H1 (cell line): ENCODE measurements around the gene SMYD3. TPM values are rescaled to one million over a fixed set of nuclear protein-coding genes. Genes with fewer than 3 reads are reported as not detected.

ENCODE experiments used
- CHD7 ChIP-seq: fragments of 300-600 bp; sonication (generic); IDR thresholded peaks from 2 replicates; pipeline ENCODE4 v1.7.1; 2012; ENCODE audit warnings: low read length, moderate library complexity, mild to moderate bottlenecking, inconsistent platforms; ENCODE audit not compliant: insufficient replicate concordance
- EZH2 ChIP-seq: fragments of 200-600 bp; sonication (generic); IDR thresholded peaks from 2 replicates; pipeline ENCODE4 v1.7.1; 2012; ENCODE audit warnings: low read depth, mild to moderate bottlenecking, moderate library complexity, low read length, inconsistent platforms; ENCODE audit not compliant: severe bottlenecking
- KDM4A ChIP-seq: IDR thresholded peaks from one replicate; pipeline ENCODE4 v1.7.1; 2012; ENCODE audit warnings: low read depth, mild to moderate bottlenecking, moderate library complexity, low read length, inconsistent platforms; ENCODE audit not compliant: severe bottlenecking
- KDM5A ChIP-seq: fragments of 200-600 bp; IDR thresholded peaks from 2 replicates; pipeline ENCODE4 v1.7.1; 2012; ENCODE audit warnings: mild to moderate bottlenecking, low read length, inconsistent platforms, mixed read lengths
- MAX ChIP-seq: IDR thresholded peaks from 2 replicates; pipeline ENCODE4 v1.6.1; 2012; ENCODE audit warnings: inconsistent platforms
- NRF1 ChIP-seq: IDR thresholded peaks from 2 replicates; pipeline ENCODE4 v1.6.1; 2011; ENCODE audit warnings: mild to moderate bottlenecking, low read depth, low read length, improper control_type of control experiment
- RNF2 ChIP-seq: fragments of 200-900, 300-1000 bp; sonication (generic); IDR thresholded peaks from 2 replicates; pipeline ENCODE4 v1.7.1; 2016; ENCODE audit warnings: borderline replicate concordance, low read depth, mild to moderate bottlenecking, antibody characterized with exemption, low read length; ENCODE audit not compliant: poor library complexity, severe bottlenecking; ENCODE audit errors: missing control alignments
- TBP ChIP-seq: IDR thresholded peaks from 2 replicates; pipeline ENCODE4 v1.6.1; 2011; ENCODE audit warnings: low read depth, low read length, improper control_type of control experiment
- polyA plus RNA-seq, 7 experiments: library from polyadenylated mRNA; depleted of rRNA in 3 of 7; stranded (reverse) in 5 of 7; unstranded in 2 of 7; fragments of >200 nt in 5 of 7; fragments of 200-250 nt in 2 of 7; gene quantifications; 1 replicate in 5 of 7; 2 replicates in 1 of 7; 4 replicates in 1 of 7; pipeline versions ENCODE4 v1.2.1 to v1.2.3, GENCODE V29; 2011 to 2013; ENCODE audit warnings: missing spikeins in 2 of 7, mixed read lengths in 2 of 7
- total RNA-seq: library from RNA; stranded (reverse); fragmentation: NEBNext Ultra II Directional; extraction: Animal tissue kit (Norgen Biotek cat#: 25700); gene quantifications from 2 replicates; pipeline ENCODE4 v1.2.1, GENCODE V29; 2021
- TF ChIP-seq, protein P1 (sequence below): IDR thresholded peaks from 2 replicates; pipeline ENCODE4 v1.6.1; 2012; ENCODE audit warnings: low read length, inconsistent platforms

The SMYD3 gene
- total and polyA plus RNA-seq, 2 of the 8 experiments (the other 6 are each of a cell fraction or from before 2014, with no cell fraction given): 17.3 to 25.4 TPM

DNA sequence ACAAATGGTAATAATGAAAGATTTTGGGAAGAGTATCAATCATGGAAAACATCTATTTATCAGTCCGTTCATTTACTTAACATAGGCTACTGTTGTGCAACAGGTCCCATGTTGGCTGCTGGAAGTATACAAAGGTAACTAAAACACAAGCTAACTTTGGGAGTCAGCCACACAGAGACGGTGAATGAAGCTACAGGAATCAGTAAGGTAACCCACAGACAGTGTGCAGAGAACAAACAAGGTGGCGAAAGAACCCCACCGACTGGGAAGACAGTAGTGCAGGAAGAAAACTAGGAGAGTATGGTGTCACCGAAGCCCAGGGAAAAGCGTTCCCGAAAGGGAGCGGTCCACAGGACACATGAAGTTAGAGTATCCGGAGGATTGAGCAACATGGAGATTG lies 342.3 kb downstream of the SMYD3 start (continued):
- TF ChIP-seq CHD7 (no peak), EZH2 (no peak), KDM4A (no peak), NRF1 (no peak), TBP (no peak), RNF2 (no peak), KDM5A (no peak), MAX (no peak)
- TF ChIP-seq, protein P1, sequence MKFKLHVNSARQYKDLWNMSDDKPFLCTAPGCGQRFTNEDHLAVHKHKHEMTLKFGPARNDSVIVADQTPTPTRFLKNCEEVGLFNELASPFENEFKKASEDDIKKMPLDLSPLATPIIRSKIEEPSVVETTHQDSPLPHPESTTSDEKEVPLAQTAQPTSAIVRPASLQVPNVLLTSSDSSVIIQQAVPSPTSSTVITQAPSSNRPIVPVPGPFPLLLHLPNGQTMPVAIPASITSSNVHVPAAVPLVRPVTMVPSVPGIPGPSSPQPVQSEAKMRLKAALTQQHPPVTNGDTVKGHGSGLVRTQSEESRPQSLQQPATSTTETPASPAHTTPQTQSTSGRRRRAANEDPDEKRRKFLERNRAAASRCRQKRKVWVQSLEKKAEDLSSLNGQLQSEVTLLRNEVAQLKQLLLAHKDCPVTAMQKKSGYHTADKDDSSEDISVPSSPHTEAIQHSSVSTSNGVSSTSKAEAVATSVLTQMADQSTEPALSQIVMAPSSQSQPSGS: no peak
